Thyroid gland (tissue), 4 donors: ENCODE results near the gene PLCB1. TPM values are rescaled to one million over a fixed set of nuclear protein-coding genes. Genes with fewer than 3 reads are reported as not detected.

Experiments used
- DNase-seq, 2 donors: peaks; one replicate each; pipeline ENCODE4 v3.0.0-alpha.2; 2019
- H3K27ac ChIP-seq, 3 donors: fragments of 200-600 bp; sonication (generic); 1 replicate in 2 of 3; 2 replicates in 1 of 3; pipeline ENCODE4 v1.5.1; 2016 to 2019; ENCODE audit warnings: mild to moderate bottlenecking in 1 of 3, moderate library complexity in 1 of 3
- H3K27me3 ChIP-seq: fragments of 200-600 bp; sonication (generic); one replicate; pipeline ENCODE4 v1.5.1; 2019
- H3K36me3 ChIP-seq, 2 donors: fragments of 200-600 bp; sonication (generic); one replicate each; pipeline ENCODE4 v1.5.1; 2016 to 2019
- H3K4me1 ChIP-seq, 2 donors: fragments of 200-600 bp; sonication (generic); one replicate each; pipeline ENCODE4 v1.5.1; 2017 to 2019
- H3K4me3 ChIP-seq, 3 donors: fragments of 200-600 bp; sonication (generic); replicated peaks in 1 of 3; 1 replicate in 2 of 3; 2 replicates in 1 of 3; pipeline ENCODE4 v1.5.1; 2016; ENCODE audit warnings: mild to moderate bottlenecking in 1 of 3
- H3K9me3 ChIP-seq: fragments of 200-600 bp; sonication (generic); one replicate; pipeline ENCODE4 v1.5.1; 2017
- POLR2A ChIP-seq, 2 donors: fragments of 450-650 bp; IDR thresholded peaks; one replicate each; pipeline ENCODE4 v1.6.1; 2017; ENCODE audit warnings: antibody characterized with exemption in 2 of 2, mild to moderate bottlenecking in 2 of 2, moderate library complexity in 1 of 2
- WGBS, 2 donors: methylation state at CpG; one replicate each; pipeline ENCODE4 v1.1.5; 2017; 5-methylcytosine and 5-hydroxymethylcytosine counted together
- intact Hi-C: fragments of 100-400 bp; cut with DNase I; formaldehyde crosslinking; loops from one replicate; pipeline ENCODE4 v1.15.1; 2023
- total RNA-seq, 4 donors: library from RNA; depleted of rRNA; stranded (reverse); fragments of >200 nt; gene quantifications; one replicate each; pipeline ENCODE4 v1.2.3, GENCODE V29; 2016
- TF ChIP-seq, protein P1 (sequence below), 6 experiments: fragments of 200-600 bp in 3 of 6; fragments of 450-650 bp in 3 of 6; sonication (generic) in 3 of 6; IDR thresholded peaks; one replicate each; pipeline ENCODE4 v1.5.1; 2016 to 2019; ENCODE audit warnings: antibody characterized with exemption in 6 of 6, mild to moderate bottlenecking in 2 of 6, inconsistent platforms in 1 of 6, moderate library complexity in 1 of 6

Gene PLCB1
- total RNA-seq, 4 donors from 2014 or later: 7.3 to 14.1 (median 11.0) TPM

DNA sequence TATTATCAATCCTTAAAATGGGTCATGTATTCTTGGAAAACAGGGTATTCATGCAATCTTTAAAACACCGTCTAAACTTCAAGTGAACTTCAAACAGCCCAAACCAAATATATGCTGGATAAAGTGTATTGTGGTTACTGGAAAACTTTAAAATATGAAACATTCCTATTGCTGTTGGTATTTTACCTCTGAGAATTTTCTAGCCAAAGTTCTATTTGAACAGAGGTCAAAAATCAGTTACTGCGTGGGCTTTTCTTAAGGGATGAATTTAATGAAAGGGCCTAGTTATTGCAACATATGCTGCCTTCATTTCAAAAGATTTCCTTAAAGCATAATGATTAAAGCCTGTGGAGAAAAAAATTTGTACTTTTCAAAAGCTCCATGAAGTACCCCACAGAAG lies 436.0 kb downstream of the PLCB1 start:
- intact Hi-C loops: no loop called here
- Histone ChIP-seq H3K27me3 (no peaks in the 10 kb centered on the region), H3K36me3 (no peaks in the 10 kb centered on the region), H3K4me1 (no peaks in the 10 kb centered on the region), H3K4me3 (no peak overlapping the region), H3K9me3 (no peaks in the 10 kb centered on the region), H3K27ac (no peak overlapping the region)
- 84 to 90% methylated on average over 2 of the region's 2 CpGs for whole genome bisulfite sequencing, 2 donors
- no peak for DNase-seq
- no peak for TF ChIP-seq POLR2A (IDR thresholded peaks at IDR 0.05)
- TF ChIP-seq, protein P1, sequence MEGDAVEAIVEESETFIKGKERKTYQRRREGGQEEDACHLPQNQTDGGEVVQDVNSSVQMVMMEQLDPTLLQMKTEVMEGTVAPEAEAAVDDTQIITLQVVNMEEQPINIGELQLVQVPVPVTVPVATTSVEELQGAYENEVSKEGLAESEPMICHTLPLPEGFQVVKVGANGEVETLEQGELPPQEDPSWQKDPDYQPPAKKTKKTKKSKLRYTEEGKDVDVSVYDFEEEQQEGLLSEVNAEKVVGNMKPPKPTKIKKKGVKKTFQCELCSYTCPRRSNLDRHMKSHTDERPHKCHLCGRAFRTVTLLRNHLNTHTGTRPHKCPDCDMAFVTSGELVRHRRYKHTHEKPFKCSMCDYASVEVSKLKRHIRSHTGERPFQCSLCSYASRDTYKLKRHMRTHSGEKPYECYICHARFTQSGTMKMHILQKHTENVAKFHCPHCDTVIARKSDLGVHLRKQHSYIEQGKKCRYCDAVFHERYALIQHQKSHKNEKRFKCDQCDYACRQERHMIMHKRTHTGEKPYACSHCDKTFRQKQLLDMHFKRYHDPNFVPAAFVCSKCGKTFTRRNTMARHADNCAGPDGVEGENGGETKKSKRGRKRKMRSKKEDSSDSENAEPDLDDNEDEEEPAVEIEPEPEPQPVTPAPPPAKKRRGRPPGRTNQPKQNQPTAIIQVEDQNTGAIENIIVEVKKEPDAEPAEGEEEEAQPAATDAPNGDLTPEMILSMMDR (IDR thresholded peaks at IDR 0.05): no peak

- Histone ChIP-seq H3K9me3 (no peaks in the 10 kb centered on the region), H3K4me3 (no peak overlapping the region), H3K4me1 (no peaks in the 10 kb centered on the region), H3K27ac (no peak overlapping the region), H3K36me3 (no peaks in the 10 kb centered on the region), H3K27me3 (no peaks in the 10 kb centered on the region)
- DNase-seq: no peak
- TF ChIP-seq, protein P1 (IDR thresholded peaks at IDR 0.05): no peak
- TF ChIP-seq POLR2A (IDR thresholded peaks at IDR 0.05): no peak
- intact Hi-C loops: no loop called here
Observed at GRCh38 chr20:8569766-8570165, 437.7 kb downstream of the PLCB1 start.

- Histone ChIP-seq H3K9me3 (no peaks in the 10 kb centered on the region), H3K36me3 (no peaks in the 10 kb centered on the region), H3K27me3 (no peaks in the 10 kb centered on the region), H3K4me3 (no peak overlapping the region), H3K27ac (no peak overlapping the region), H3K4me1 (no peaks in the 10 kb centered on the region)
- TF ChIP-seq POLR2A (IDR thresholded peaks at IDR 0.05): no peak
- WGBS, 2 donors: 71 to 72% methylated on average over 2 of the region's 2 CpGs
- intact Hi-C loops: no loop called here
- no peak for DNase-seq
Observed at GRCh38 chr20:8571611-8572010, 439.5 kb downstream of the PLCB1 start.

DNA sequence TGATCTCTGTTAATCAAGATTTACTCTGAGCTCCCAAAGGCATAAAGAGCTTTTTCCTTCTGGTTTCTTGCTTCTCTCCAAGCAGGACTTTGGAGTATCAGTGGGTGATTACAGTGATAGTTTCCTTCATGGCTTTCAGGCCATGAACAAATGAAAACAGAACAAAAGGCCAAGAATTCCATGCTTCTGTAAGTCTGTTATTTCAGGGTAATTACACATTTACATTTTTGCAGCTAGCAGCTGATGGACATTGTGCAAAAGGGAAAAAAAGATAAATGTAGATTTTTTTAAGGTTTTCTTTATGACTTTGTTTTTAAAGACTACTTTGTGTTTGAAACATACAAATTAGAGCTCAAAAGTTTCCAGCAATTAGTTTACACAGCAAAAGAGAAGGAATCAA lies 441.6 kb downstream of the PLCB1 start:
- no peaks in the 10 kb centered on the region for H3K27me3 ChIP-seq
- H3K9me3 ChIP-seq: no peaks in the 10 kb centered on the region
- DNase-seq: no peak
- TF ChIP-seq, protein P1 (IDR thresholded peaks at IDR 0.05): no peak
- TF ChIP-seq POLR2A (IDR thresholded peaks at IDR 0.05): no peak
- H3K4me1 ChIP-seq: no peaks in the 10 kb centered on the region
- intact Hi-C loops: no loop called here
- no peak overlapping the region for H3K4me3 ChIP-seq
- no peak overlapping the region for H3K27ac ChIP-seq
- H3K36me3 ChIP-seq: no peaks in the 10 kb centered on the region

- TF ChIP-seq, protein P1 (IDR thresholded peaks at IDR 0.05): no peak
- TF ChIP-seq POLR2A (IDR thresholded peaks at IDR 0.05): no peak
Observed at GRCh38 chr20:8575114-8575513, 443.0 kb downstream of the PLCB1 start.

More at GRCh38 chr20:8575114-8575513, 443.0 kb downstream of the PLCB1 start:
- no peak overlapping the region for H3K4me3 ChIP-seq
- no peaks in the 10 kb centered on the region for H3K27me3 ChIP-seq
- WGBS, 2 donors: 92 to 97% methylated on average over 3 of the region's 3 CpGs
- no peak overlapping the region for H3K27ac ChIP-seq
- no peaks in the 10 kb centered on the region for H3K4me1 ChIP-seq
- H3K36me3 ChIP-seq: no peaks in the 10 kb centered on the region
- H3K9me3 ChIP-seq: no peaks in the 10 kb centered on the region
- DNase-seq: no peak
- intact Hi-C loops: no loop called here
